ENCODE results near the gene MMADHC. TPM values are rescaled to one million over a fixed set of nuclear protein-coding genes. Genes with fewer than 3 reads are reported as not detected.

Gene MMADHC
- total and polyA plus RNA-seq, 4 experiments from 2014 or later, result 66.4 to 163 (median 90.9) TPM

- ChIA-PET POLR2A (ENCODE audit: partially characterized antibody) (no interaction called here), CTCF (ENCODE audit: partially characterized antibody) (interaction anchor here (7.5 to 9.7 kb wide), 2 partner anchors 1458 to 1644 kb away, joined by 81 to 90 read pairs; no protein-coding TSS in a partner anchor)
- Mint-ChIP-seq H3K27me3 (peaks cover 7 to 19% of the 10 kb centered on the region in 2 donors), H3K9me3 (no peaks in the 10 kb centered on the region), H3K4me3 (no peak overlapping the region), H3K36me3 (no peaks in the 10 kb centered on the region), H3K27ac (no peak overlapping the region), H3K4me1 (peaks cover 6 to 8% (median 7%) of the 10 kb centered on the region in 4 donors)
- H3K27ac ChIP-seq (ENCODE audit: low read depth, low read length), result no peak overlapping the region
- no peak for DNase-seq
- no peaks in the 10 kb centered on the region for H3K9me3 ChIP-seq (ENCODE audit: control insufficient read depth in 1 of 2, low read length in 2 of 2)
- intact Hi-C loops (cut with micrococcal nuclease), result no loop called here
- H3K4me1 ChIP-seq (ENCODE audit: insufficient read depth, low read length), result peaks cover 7% of the 10 kb centered on the region
- H3K36me3 ChIP-seq (ENCODE audit: insufficient read depth, low read length), result no peaks in the 10 kb centered on the region
- no peak overlapping the region for H3K4me3 ChIP-seq (ENCODE audit: low read length in 2 of 2)
- H3K27me3 ChIP-seq (ENCODE audit: insufficient read depth, low read length), result no peaks in the 10 kb centered on the region
These were observed 6.8 kb upstream of the MMADHC start for GRCh38 chr2:149594411-149594810.

- CTCF ChIA-PET (ENCODE audit: partially characterized antibody), result interaction anchor here (1.7 kb wide), 1 partner anchor 10 kb away, joined by 6 read pairs; no protein-coding TSS in a partner anchor
- peak overlapping the region; percentile 98 for H3K27ac ChIP-seq (ENCODE audit: low read depth, low read length)
- POLR2A ChIA-PET (ENCODE audit: partially characterized antibody), result interaction anchor here (0.6 to 2.1 kb wide), 7 partner anchors 13 to 1701 kb away, joined by 3 to 25 read pairs (median 3); partner anchors contain the start of genes NMI and RBM43
- H3K4me3 Mint-ChIP-seq, result peak overlapping the region; percentile 93 to 100 (median 98)
- peaks cover 16 to 34% of the 10 kb centered on the region in 2 donors for H3K36me3 Mint-ChIP-seq
- H3K4me3 ChIP-seq (ENCODE audit: low read length in 2 of 2), result peak overlapping the region; percentile 21 to 91
- H3K4me1 ChIP-seq (ENCODE audit: insufficient read depth, low read length), result peaks cover 34% of the 10 kb centered on the region
- intact Hi-C loops (cut with micrococcal nuclease), result loop anchor here (1.0 to 5.0 kb wide), 6 partner anchors 9 to 1819 kb away; partner anchors contain the start of genes ORC4, RBM43 and RIF1
- H3K27me3 ChIP-seq (ENCODE audit: insufficient read depth, low read length), result no peaks in the 10 kb centered on the region
- H3K9me3 ChIP-seq (ENCODE audit: control insufficient read depth in 1 of 2, low read length in 2 of 2), result no peaks in the 10 kb centered on the region
- H3K27ac Mint-ChIP-seq, result peak overlapping the region; percentile 96 to 100 (median 99)
- H3K9me3 Mint-ChIP-seq, result no peaks in the 10 kb centered on the region
- peaks cover 3 to 19% of the 10 kb centered on the region in 2 donors for H3K27me3 Mint-ChIP-seq
- no peak for DNase-seq
- peaks cover 17 to 49% (median 37%) of the 10 kb centered on the region in 4 donors for H3K4me1 Mint-ChIP-seq
- H3K36me3 ChIP-seq (ENCODE audit: insufficient read depth, low read length), result no peaks in the 10 kb centered on the region
These were observed 444 bp upstream of the MMADHC start for GRCh38 chr2:149587950-149588487.

- no peak for DNase-seq
- Histone ChIP-seq H3K27me3 (ENCODE audit: insufficient read depth, low read length) (no peaks in the 10 kb centered on the region), H3K27ac (ENCODE audit: low read depth, low read length) (peak overlapping the region; percentile 98), H3K36me3 (ENCODE audit: insufficient read depth, low read length) (peaks cover 2% of the 10 kb centered on the region), H3K4me3 (ENCODE audit: low read length in 2 of 2) (peak overlapping the region; percentile 90 to 91), H3K4me1 (ENCODE audit: insufficient read depth, low read length) (peaks cover 43% of the 10 kb centered on the region), H3K9me3 (ENCODE audit: control insufficient read depth in 1 of 2, low read length in 2 of 2) (no peaks in the 10 kb centered on the region)
- intact Hi-C loops (cut with micrococcal nuclease), result loop anchor here (1.0 to 5.0 kb wide), 6 partner anchors 10 to 1820 kb away; partner anchors contain the start of genes ORC4, RBM43 and RIF1
- Mint-ChIP-seq H3K4me3 (peak overlapping the region; percentile 93 to 100 (median 98)), H3K9me3 (no peaks in the 10 kb centered on the region), H3K27ac (peak overlapping the region; percentile 96 to 100 (median 99)), H3K36me3 (peaks cover 20 to 44% of the 10 kb centered on the region in 2 donors), H3K4me1 (peaks cover 23 to 60% (median 46%) of the 10 kb centered on the region in 4 donors), H3K27me3 (peaks cover 2 to 14% of the 10 kb centered on the region in 2 donors)
- ChIA-PET CTCF (ENCODE audit: partially characterized antibody) (interaction anchor here (0.7 to 1.7 kb wide), 5 partner anchors 11 to 1676 kb away, joined by 3 to 6 read pairs (median 3); partner anchors contain the start of genes MBD5, ORC4 and RBM43), POLR2A (ENCODE audit: partially characterized antibody) (interaction anchor here (0.9 to 2.1 kb wide), 13 partner anchors 11 to 1823 kb away, joined by 3 to 25 read pairs (median 5); partner anchors contain the start of genes MBD5, NMI, ORC4 and RBM43)
These were observed 716 bp downstream of the MMADHC start for GRCh38 chr2:149586898-149587219.

- Mint-ChIP-seq H3K4me1 (peaks cover 28 to 66% (median 51%) of the 10 kb centered on the region in 4 donors), H3K4me3 (peak overlapping the region; percentile 93 to 100 (median 98)), H3K9me3 (no peaks in the 10 kb centered on the region), H3K27ac (peak overlapping the region; percentile 2 to 99 (median 96)), H3K36me3 (peaks cover 24 to 50% of the 10 kb centered on the region in 2 donors), H3K27me3 (peaks cover 0 to 10% of the 10 kb centered on the region in 2 donors)
- H3K4me1 ChIP-seq (ENCODE audit: insufficient read depth, low read length), result peaks cover 50% of the 10 kb centered on the region
- H3K27ac ChIP-seq (ENCODE audit: low read depth, low read length), result peak overlapping the region; percentile 13
- no peaks in the 10 kb centered on the region for H3K9me3 ChIP-seq (ENCODE audit: control insufficient read depth in 1 of 2, low read length in 2 of 2)
- H3K4me3 ChIP-seq (ENCODE audit: low read length in 2 of 2), result peak overlapping the region; percentile 90 to 91
- H3K27me3 ChIP-seq (ENCODE audit: insufficient read depth, low read length), result no peaks in the 10 kb centered on the region
- intact Hi-C loops (cut with micrococcal nuclease), result loop anchor here (2.0 to 5.0 kb wide), 3 partner anchors 939 to 1821 kb away; partner anchors contain the start of genes RBM43 and RIF1
- ChIA-PET CTCF (ENCODE audit: partially characterized antibody) (interaction anchor here (1.6 kb wide), 1 partner anchor 1565 kb away, joined by 3 read pairs; the partner anchor contains the start of genes MBD5 and ORC4), POLR2A (ENCODE audit: partially characterized antibody) (interaction anchor here (1.5 to 2.1 kb wide), 6 partner anchors 12 to 1824 kb away, joined by 4 to 25 read pairs (median 6); partner anchors contain the start of genes RBM43 and RIF1)
- DNase-seq, result no peak
- H3K36me3 ChIP-seq (ENCODE audit: insufficient read depth, low read length), result peaks cover 9% of the 10 kb centered on the region
These were observed 1.5 kb downstream of the MMADHC start for GRCh38 chr2:149586063-149586462.

- no peaks in the 10 kb centered on the region for H3K27me3 ChIP-seq (ENCODE audit: insufficient read depth, low read length)
- H3K9me3 Mint-ChIP-seq, result no peaks in the 10 kb centered on the region
- H3K4me1 Mint-ChIP-seq, result peaks cover 31 to 71% (median 56%) of the 10 kb centered on the region in 4 donors
- H3K4me3 ChIP-seq (ENCODE audit: low read length in 2 of 2), result peak overlapping the region in 1 of 2 donors; percentile 90
- intact Hi-C loops (cut with micrococcal nuclease), result loop anchor here (5.0 kb wide), 2 partner anchors 938 to 1822 kb away; partner anchors contain the start of gene RIF1
- H3K9me3 ChIP-seq (ENCODE audit: control insufficient read depth in 1 of 2, low read length in 2 of 2), result no peaks in the 10 kb centered on the region
- H3K27ac ChIP-seq (ENCODE audit: low read depth, low read length), result no peak overlapping the region
- H3K36me3 ChIP-seq (ENCODE audit: insufficient read depth, low read length), result peaks cover 17% of the 10 kb centered on the region
- H3K27ac Mint-ChIP-seq, result peak overlapping the region in 5 of 7 donors; percentile 32 to 99 (median 98)
- ChIA-PET CTCF (ENCODE audit: partially characterized antibody) (no interaction called here), POLR2A (ENCODE audit: partially characterized antibody) (no interaction called here)
- H3K36me3 Mint-ChIP-seq, result peaks cover 28 to 57% of the 10 kb centered on the region in 2 donors
- peaks cover 0 to 4% of the 10 kb centered on the region in 2 donors for H3K27me3 Mint-ChIP-seq
- peaks cover 56% of the 10 kb centered on the region for H3K4me1 ChIP-seq (ENCODE audit: insufficient read depth, low read length)
- H3K4me3 Mint-ChIP-seq, result peak overlapping the region in 7 of 8 donors; percentile 93 to 100 (median 98)
- no peak for DNase-seq
These were observed 2.2 kb downstream of the MMADHC start for GRCh38 chr2:149585166-149585885.

GRCh38 chr2:149579972-149580882, 7.3 kb downstream of the MMADHC start:
- H3K9me3 Mint-ChIP-seq, result no peaks in the 10 kb centered on the region
- H3K27me3 Mint-ChIP-seq, result no peaks in the 10 kb centered on the region
- ChIA-PET POLR2A (ENCODE audit: partially characterized antibody) (no interaction called here), CTCF (ENCODE audit: partially characterized antibody) (no interaction called here)
- no peak overlapping the region for H3K4me3 Mint-ChIP-seq
- Histone ChIP-seq H3K4me3 (ENCODE audit: low read length in 2 of 2) (no peak overlapping the region), H3K27ac (ENCODE audit: low read depth, low read length) (no peak overlapping the region), H3K4me1 (ENCODE audit: insufficient read depth, low read length) (peaks cover 76% of the 10 kb centered on the region), H3K27me3 (ENCODE audit: insufficient read depth, low read length) (no peaks in the 10 kb centered on the region), H3K9me3 (ENCODE audit: control insufficient read depth in 1 of 2, low read length in 2 of 2) (no peaks in the 10 kb centered on the region), H3K36me3 (ENCODE audit: insufficient read depth, low read length) (peaks cover 61% of the 10 kb centered on the region)
- peak overlapping the region in 4 of 7 donors; percentile 25 to 71 (median 58) for H3K27ac Mint-ChIP-seq
- DNase-seq, result no peak
- peaks cover 37 to 69% (median 54%) of the 10 kb centered on the region in 4 donors for H3K4me1 Mint-ChIP-seq
- intact Hi-C loops (cut with micrococcal nuclease), result no loop called here
- H3K36me3 Mint-ChIP-seq, result peaks cover 57 to 77% of the 10 kb centered on the region in 2 donors
